H1 (cell line): Measurements from ENCODE around the gene ZNF799. TPM values are rescaled to one million over a fixed set of nuclear protein-coding genes. Genes with fewer than 3 reads are reported as not detected.

Experiments used
- CTCF ChIA-PET: fragments of 300-600 bp; sonication (Branson Sonifier 250); formaldehyde crosslinking; loops from one replicate; lab custom pipeline; 2021; ENCODE audit not compliant: partially characterized antibody; lab: Charles Lee
- POLR2A ChIA-PET: fragments of 300-600 bp; sonication (Branson Sonifier 250); formaldehyde crosslinking; loops from one replicate; lab custom pipeline; 2021; ENCODE audit warnings: inconsistent platforms; ENCODE audit not compliant: partially characterized antibody; lab: Charles Lee
- DNase-seq, 2 experiments: peaks; one replicate each; pipeline versions ENCODE4 v3.0.0 to v3.0.0-alpha.2; 2010 to 2022; ENCODE audit warnings: low spot score in 2 of 2, low read depth in 1 of 2, mixed read lengths in 1 of 2
- FAIRE-seq: peaks from 2 replicates; lab custom pipeline; 2011; peaks lifted over from hg19 to GRCh38; lab: Jason Lieb, UNC
- H2AFZ ChIP-seq: 2 replicates; pipeline ENCODE4 v1.8.1; 2012; ENCODE audit warnings: low read length, inconsistent platforms
- H2AK5ac ChIP-seq: 2 replicates; pipeline ENCODE4 v1.6.1; 2013; ENCODE audit warnings: low read depth, low read length
- H2BK120ac ChIP-seq: replicated peaks from 2 replicates; pipeline ENCODE3; 2013; ENCODE audit warnings: low read depth, low read length, inconsistent platforms
- H2BK12ac ChIP-seq: 2 replicates; pipeline ENCODE4 v1.6.1; 2013; ENCODE audit warnings: low read depth, low read length
- H2BK15ac ChIP-seq: 2 replicates; pipeline ENCODE4 v1.6.1; 2013; ENCODE audit warnings: low read length
- H2BK20ac ChIP-seq: 2 replicates; pipeline ENCODE4 v1.6.1; 2013; ENCODE audit warnings: low read length
- H2BK5ac ChIP-seq: 2 replicates; pipeline ENCODE4 v1.6.1; 2013; ENCODE audit warnings: low read depth, low read length
- H3K14ac ChIP-seq: 2 replicates; pipeline ENCODE4 v1.6.1; 2013; ENCODE audit warnings: inconsistent platforms; ENCODE audit not compliant: insufficient read length
- H3K18ac ChIP-seq: 2 replicates; pipeline ENCODE4 v1.6.1; 2013; ENCODE audit warnings: low read length; ENCODE audit errors: extremely low read depth
- H3K23ac ChIP-seq: 2 replicates; pipeline ENCODE4 v1.6.1; 2013; ENCODE audit warnings: inconsistent platforms; ENCODE audit not compliant: insufficient read length
- H3K23me2 ChIP-seq: 2 replicates; pipeline ENCODE4 v1.6.1; 2013; ENCODE audit warnings: low read depth, low read length
- H3K27ac ChIP-seq: 2 replicates; pipeline ENCODE4 v1.6.1; 2011; ENCODE audit warnings: low read depth, low read length, inconsistent platforms
- H3K27me3 ChIP-seq, 4 experiments: replicated peaks in 1 of 4; 1 replicate in 1 of 4; 2 replicates in 3 of 4; pipeline versions ENCODE4 v1.6.1 to v1.8.1; 2011 to 2013; ENCODE audit warnings: low read length in 3 of 4, mild to moderate bottlenecking in 3 of 4, inconsistent platforms in 2 of 4, mixed read lengths in 2 of 4, moderate library complexity in 1 of 4; ENCODE audit not compliant: control insufficient read depth in 3 of 4, insufficient read depth in 3 of 4; ENCODE audit errors: extremely low read depth in 1 of 4
- H3K36me3 ChIP-seq, 4 experiments: 2 replicates each; pipeline versions ENCODE4 v1.6.1 to v1.8.1; 2011 to 2013; ENCODE audit warnings: mild to moderate bottlenecking in 4 of 4, low read length in 3 of 4, moderate library complexity in 2 of 4, control low read depth in 1 of 4, inconsistent platforms in 1 of 4; ENCODE audit not compliant: insufficient read depth in 4 of 4, control insufficient read depth in 2 of 4
- H3K4ac ChIP-seq: replicated peaks from 2 replicates; pipeline ENCODE3; 2013; ENCODE audit warnings: low read length, low read depth, mixed read lengths, inconsistent platforms; ENCODE audit not compliant: insufficient read length
- H3K4me1 ChIP-seq, 4 experiments: replicated peaks in 1 of 4; 1 replicate in 1 of 4; 2 replicates in 3 of 4; pipeline versions ENCODE4 v1.6.1 to v1.8.1; 2011 to 2013; ENCODE audit warnings: low read length in 3 of 4, inconsistent platforms in 2 of 4, mixed read lengths in 1 of 4; ENCODE audit not compliant: insufficient read depth in 4 of 4, control insufficient read depth in 3 of 4
- H3K4me2 ChIP-seq, 2 experiments: 2 replicates each; pipeline versions ENCODE4 v1.6.1 to v1.8.1; 2011 to 2013; ENCODE audit warnings: low read depth in 2 of 2, low read length in 2 of 2, control low read depth in 1 of 2, inconsistent platforms in 1 of 2, mild to moderate bottlenecking in 1 of 2; ENCODE audit not compliant: insufficient read depth in 1 of 2
- H3K4me3 ChIP-seq, 4 experiments: fragments of 200-600, 300-600 bp in 1 of 4; sonication (generic), shearing (Covaris generic), sonication (Bioruptor Twin) in 1 of 4; 2 replicates each; pipeline versions ENCODE4 v1.5.1 to v1.8.1; 2011 to 2016; ENCODE audit warnings: low read length in 4 of 4, low read depth in 3 of 4, control low read depth in 2 of 4, inconsistent platforms in 2 of 4, mild to moderate bottlenecking in 2 of 4, mixed read lengths in 1 of 4, moderate library complexity in 1 of 4; ENCODE audit not compliant: insufficient read depth in 2 of 4; ENCODE audit errors: extremely low read depth in 1 of 4
- H3K56ac ChIP-seq: replicated peaks from 2 replicates; pipeline ENCODE3; 2013; ENCODE audit warnings: low read depth, mild to moderate bottlenecking, mixed read lengths, low read length, inconsistent platforms; ENCODE audit not compliant: insufficient read length
- H3K79me1 ChIP-seq: 2 replicates; pipeline ENCODE4 v1.6.1; 2013; ENCODE audit warnings: low read depth, low read length, control low read depth
- H3K79me2 ChIP-seq, 2 experiments: 2 replicates each; pipeline versions ENCODE4 v1.6.1 to v1.8.1; 2012 to 2013; ENCODE audit warnings: low read length in 2 of 2, mild to moderate bottlenecking in 2 of 2, inconsistent platforms in 1 of 2; ENCODE audit not compliant: insufficient read depth in 2 of 2, control insufficient read depth in 1 of 2
- H3K9ac ChIP-seq, 4 experiments: replicated peaks in 1 of 4; 1 replicate in 1 of 4; 2 replicates in 3 of 4; pipeline versions ENCODE4 v1.6.1 to v1.8.1; 2011 to 2013; ENCODE audit warnings: low read depth in 3 of 4, low read length in 3 of 4, control low read depth in 2 of 4, mild to moderate bottlenecking in 2 of 4, moderate library complexity in 2 of 4, inconsistent platforms in 1 of 4; ENCODE audit errors: extremely low read depth in 1 of 4
- H3K9me3 ChIP-seq, 2 experiments: 2 replicates each; pipeline versions ENCODE4 v1.6.1 to v1.8.1; 2012 to 2013; ENCODE audit warnings: mild to moderate bottlenecking in 2 of 2, moderate library complexity in 2 of 2, control low read depth in 1 of 2, inconsistent platforms in 1 of 2, low read depth in 1 of 2, low read length in 1 of 2, mixed read lengths in 1 of 2; ENCODE audit not compliant: insufficient read depth in 2 of 2
- H4K20me1 ChIP-seq, 2 experiments: replicated peaks in 1 of 2; 2 replicates each; pipeline versions ENCODE3 to v1.8.1; 2011 to 2013; ENCODE audit warnings: inconsistent platforms in 2 of 2, low read length in 2 of 2, mild to moderate bottlenecking in 1 of 2; ENCODE audit not compliant: insufficient read depth in 2 of 2, control insufficient read depth in 1 of 2
- H4K5ac ChIP-seq: 2 replicates; pipeline ENCODE4 v1.6.1; 2013; ENCODE audit warnings: low read length, low read depth, mixed read lengths, inconsistent platforms; ENCODE audit not compliant: insufficient read length
- H4K8ac ChIP-seq: 2 replicates; pipeline ENCODE4 v1.8.0; 2013; ENCODE audit warnings: mild to moderate bottlenecking, moderate library complexity, low read length, inconsistent platforms; ENCODE audit not compliant: insufficient read depth; ENCODE audit errors: extremely low read depth
- H4K91ac ChIP-seq: replicated peaks from 2 replicates; pipeline ENCODE3; 2013; ENCODE audit warnings: low read length, mixed read lengths, inconsistent platforms; ENCODE audit not compliant: insufficient read length
- BCL11A ChIP-seq, 2 experiments: IDR thresholded peaks; one replicate each; pipeline ENCODE4 v1.6.1; 2011; ENCODE audit warnings: low read depth in 2 of 2, low read length in 2 of 2, mild to moderate bottlenecking in 2 of 2
- CHD2 ChIP-seq: IDR thresholded peaks from 2 replicates; pipeline ENCODE4 v1.6.1; 2012; ENCODE audit warnings: low read length, improper control_type of control experiment
- EP300 ChIP-seq, 2 experiments: IDR thresholded peaks; 1 replicate in 1 of 2; 2 replicates in 1 of 2; pipeline ENCODE4 v1.6.1; 2011 to 2012; ENCODE audit warnings: low read depth in 2 of 2, low read length in 2 of 2, mild to moderate bottlenecking in 2 of 2, borderline replicate concordance in 1 of 2, inconsistent platforms in 1 of 2, moderate library complexity in 1 of 2
- EZH2 ChIP-seq: fragments of 200-600 bp; sonication (generic); IDR thresholded peaks from 2 replicates; pipeline ENCODE4 v1.7.1; 2012; ENCODE audit warnings: low read depth, mild to moderate bottlenecking, moderate library complexity, low read length, inconsistent platforms; ENCODE audit not compliant: severe bottlenecking
- JUND ChIP-seq: IDR thresholded peaks from 2 replicates; pipeline ENCODE4 v1.6.1; 2011; ENCODE audit warnings: mild to moderate bottlenecking, improper control_type of control experiment, low read length
- RNF2 ChIP-seq: fragments of 200-900, 300-1000 bp; sonication (generic); IDR thresholded peaks from 2 replicates; pipeline ENCODE4 v1.7.1; 2016; ENCODE audit warnings: borderline replicate concordance, low read depth, mild to moderate bottlenecking, antibody characterized with exemption, low read length; ENCODE audit not compliant: poor library complexity, severe bottlenecking; ENCODE audit errors: missing control alignments
- SIRT6 ChIP-seq: IDR thresholded peaks from one replicate; pipeline ENCODE4 v1.7.1; 2012; ENCODE audit warnings: low read length, inconsistent platforms
- SUZ12 ChIP-seq: fragments of 200-600 bp; sonication (generic); IDR thresholded peaks from 2 replicates; pipeline ENCODE4 v1.6.1; 2012; ENCODE audit warnings: mild to moderate bottlenecking, inconsistent platforms, low read length, moderate library complexity, mixed read lengths
- ZNF274 ChIP-seq: IDR thresholded peaks from 2 replicates; pipeline ENCODE4 v1.7.0; 2012; ENCODE audit warnings: low read length, borderline replicate concordance; ENCODE audit errors: extremely low read depth
- WGBS, 2 experiments: shearing (Covaris generic) in 1 of 2; methylation state at CpG; one replicate each; pipeline versions ENCODE4 v1.1.6 to v1.1.7; 2013 to 2015; ENCODE audit warnings: low lambda C conversion rate in 2 of 2, mixed read lengths in 2 of 2, inconsistent platforms in 1 of 2, low coverage in 1 of 2, missing lambda C conversion rate in 1 of 2; ENCODE audit not compliant: insufficient replicate concordance in 2 of 2, insufficient coverage in 1 of 2, insufficient read length in 1 of 2; ENCODE audit errors: extremely low coverage in 1 of 2, missing lambda C conversion rate in 1 of 2; 5-methylcytosine and 5-hydroxymethylcytosine counted together
- polyA plus RNA-seq, 7 experiments: library from polyadenylated mRNA; depleted of rRNA in 3 of 7; stranded (reverse) in 5 of 7; unstranded in 2 of 7; fragments of >200 nt in 5 of 7; fragments of 200-250 nt in 2 of 7; gene quantifications; 1 replicate in 5 of 7; 2 replicates in 1 of 7; 4 replicates in 1 of 7; pipeline versions ENCODE4 v1.2.1 to v1.2.3, GENCODE V29; 2011 to 2013; ENCODE audit warnings: missing spikeins in 2 of 7, mixed read lengths in 2 of 7
- total RNA-seq: library from RNA; stranded (reverse); fragmentation: NEBNext Ultra II Directional; extraction: Animal tissue kit (Norgen Biotek cat#: 25700); gene quantifications from 2 replicates; pipeline ENCODE4 v1.2.1, GENCODE V29; 2021

Gene ZNF799
- total and polyA plus RNA-seq, 2 of the 8 experiments (the other 6 are each of a cell fraction or from before 2014, with no cell fraction given): 1.00 to 4.2 TPM

GRCh38 chr19:12364391-12365235, 36.5 kb downstream of the ZNF799 start:
- peak overlapping the region; percentile 68; the same call in 1 of the 2 replicates for H2AFZ ChIP-seq
- no peak overlapping the region for H3K27ac ChIP-seq

More at GRCh38 chr19:12364391-12365235, 36.5 kb downstream of the ZNF799 start:
- no peaks in the 10 kb centered on the region for H3K36me3 ChIP-seq
- no peak overlapping the region for H2BK120ac ChIP-seq
- ChIA-PET CTCF (interaction anchor here (0.8 to 1.8 kb wide), 5 partner anchors 11 to 401 kb away, joined by 3 to 9 read pairs (median 4); partner anchors contain the start of gene ZNF563), POLR2A (interaction anchor here (0.5 to 1.7 kb wide), 15 partner anchors 10 to 312 kb away, joined by 3 to 10 read pairs (median 4); partner anchors contain the start of genes ZNF20, ZNF44, ZNF443 and ZNF563)
- H3K9ac ChIP-seq: peak overlapping the region; percentile 62 to 85 (median 84); a peak in 6 of 7 replicates
- H2BK20ac ChIP-seq: no peak overlapping the region
- DNase-seq: no peak
- FAIRE-seq: no peak
- TF ChIP-seq JUND: no peak
- TF ChIP-seq SIRT6: no peak
- TF ChIP-seq EZH2: no peak
- TF ChIP-seq EP300 (IDR thresholded peaks at IDR 0.05; ENCODE audit: borderline replicate concordance in 1 of 2, low read depth in 2 of 2, low read length in 2 of 2): no peak
- TF ChIP-seq BCL11A (IDR thresholded peaks at IDR 0.05; ENCODE audit: low read depth in 2 of 2, low read length in 2 of 2): no peak
- TF ChIP-seq CHD2: no peak
- TF ChIP-seq SUZ12: no peak
- no peak for TF ChIP-seq ZNF274
- TF ChIP-seq RNF2: no peak
- no peaks in the 10 kb centered on the region for H3K79me1 ChIP-seq
- H2AK5ac ChIP-seq: no peak overlapping the region
- no peak overlapping the region for H3K4ac ChIP-seq
- H4K20me1 ChIP-seq: no peaks in the 10 kb centered on the region
- no peaks in the 10 kb centered on the region for H3K79me2 ChIP-seq
- H3K4me3 ChIP-seq: peak overlapping the region; percentile 61 to 83 (median 80)
- H2BK15ac ChIP-seq: no peak overlapping the region
- no peak overlapping the region for H4K5ac ChIP-seq
- H3K4me1 ChIP-seq: no peaks in the 10 kb centered on the region
- H3K23me2 ChIP-seq: peaks cover 7% of the 10 kb centered on the region; the same call in 1 of the 2 replicates
- no peak overlapping the region for H4K91ac ChIP-seq
- H3K4me2 ChIP-seq: peak overlapping the region; percentile 56 to 80
- no peak overlapping the region for H3K56ac ChIP-seq
- H3K27me3 ChIP-seq: peaks cover 0 to 8% (median 6%) of the 10 kb centered on the region in 4 experiments; a peak in 5 of 7 replicates
- peaks cover 4 to 19% of the 10 kb centered on the region in 2 experiments for H3K9me3 ChIP-seq
- no peak overlapping the region for H3K14ac ChIP-seq
- H3K18ac ChIP-seq: no peak overlapping the region; the same call in 1 of the 2 replicates
- peak overlapping the region; percentile 97; the same call in 1 of the 2 replicates for H4K8ac ChIP-seq
- H2BK12ac ChIP-seq: no peak overlapping the region; the same call in 1 of the 2 replicates
- no peak overlapping the region for H3K23ac ChIP-seq
- no peak overlapping the region for H2BK5ac ChIP-seq
- 29% methylated on average over 26 of the region's 28 CpGs; no CpG with 5 or more reads in 1 of the 2 experiments for WGBS, 2 experiments
